ENCODE data around the gene BTBD17.
"Not testable (repeated sequence)": the region's sequence is repeated elsewhere in the genome, so short reads cannot be mapped to it uniquely, and the experiment has no call there.

BTBD17 gene

GRCh38 chr17:74361230-74362068, at the start of gene BTBD17:
TSS of gene BTBD17 (minus strand) at chr17:74361868. CDS start at chr17:74361819, 49 bp downstream.
- DNase-seq, result peak; percentile 34 to 49

- DNase-seq, result no peak
Observed at GRCh38 chr17:74410001-74410443, 48.4 kb upstream of the BTBD17 start.

- DNase-seq, result no peak
Observed at GRCh38 chr17:74408815-74409214, 47.1 kb upstream of the BTBD17 start.

GRCh38 chr17:74408262-74408661, 46.6 kb upstream of the BTBD17 start:
- no peak for DNase-seq

GRCh38 chr17:74407384-74407783, 45.7 kb upstream of the BTBD17 start:
- no peak for DNase-seq

GRCh38 chr17:74405311-74405710, 43.6 kb upstream of the BTBD17 start:
- not testable (repeated sequence) for DNase-seq

GRCh38 chr17:74404789-74405188, 43.1 kb upstream of the BTBD17 start:
- DNase-seq, result no peak

GRCh38 chr17:74404218-74404617, 42.5 kb upstream of the BTBD17 start:
- no peak for DNase-seq

- no peak for DNase-seq
Observed at GRCh38 chr17:74403512-74404137, 42.0 kb upstream of the BTBD17 start.

GRCh38 chr17:74402048-74402447, 40.4 kb upstream of the BTBD17 start:
- no peak for DNase-seq

- no peak for DNase-seq
Observed at GRCh38 chr17:74396567-74396966, 34.9 kb upstream of the BTBD17 start.

- DNase-seq, result no peak
Observed at GRCh38 chr17:74394977-74395376, 33.3 kb upstream of the BTBD17 start.

- no peak for DNase-seq
Observed at GRCh38 chr17:74394275-74394950, 32.7 kb upstream of the BTBD17 start.

GRCh38 chr17:74393346-74393942, 31.8 kb upstream of the BTBD17 start:
- no peak for DNase-seq

- no peak for DNase-seq
Observed at GRCh38 chr17:74392848-74393247, 31.2 kb upstream of the BTBD17 start.

- DNase-seq, result no peak
Observed at GRCh38 chr17:74391771-74392170, 30.1 kb upstream of the BTBD17 start.

- DNase-seq, result no peak
Observed at GRCh38 chr17:74390680-74391653, 29.3 kb upstream of the BTBD17 start.

GRCh38 chr17:74389937-74390679, 28.4 kb upstream of the BTBD17 start:
- no peak for DNase-seq

- no peak for DNase-seq
Observed at GRCh38 chr17:74389084-74389753, 27.6 kb upstream of the BTBD17 start.

GRCh38 chr17:74387365-74388218, 25.9 kb upstream of the BTBD17 start:
- no peak for DNase-seq

Data from stimulated activated CD4-positive, alpha-beta T cell treated with anti-CD3 and anti-CD28 coated beads, Interleukin-2, amount 100 ng/mL, for 48 hours (primary cell).